HG02870 (cell line): ENCODE data around the gene KRT4.
"Not testable (repeated sequence)": the region's sequence is repeated elsewhere in the genome, so short reads cannot be mapped to it uniquely, and the experiment has no call there.

Experiments
- ATAC-seq: cut with Tn5 transposase; IDR thresholded peaks from one replicate; pipeline ENCODE4 v1.9.1; 2021; ENCODE audit warnings: mild to moderate bottlenecking, moderate library complexity; ENCODE audit not compliant: unreplicated experiment

KRT4 gene

DNA sequence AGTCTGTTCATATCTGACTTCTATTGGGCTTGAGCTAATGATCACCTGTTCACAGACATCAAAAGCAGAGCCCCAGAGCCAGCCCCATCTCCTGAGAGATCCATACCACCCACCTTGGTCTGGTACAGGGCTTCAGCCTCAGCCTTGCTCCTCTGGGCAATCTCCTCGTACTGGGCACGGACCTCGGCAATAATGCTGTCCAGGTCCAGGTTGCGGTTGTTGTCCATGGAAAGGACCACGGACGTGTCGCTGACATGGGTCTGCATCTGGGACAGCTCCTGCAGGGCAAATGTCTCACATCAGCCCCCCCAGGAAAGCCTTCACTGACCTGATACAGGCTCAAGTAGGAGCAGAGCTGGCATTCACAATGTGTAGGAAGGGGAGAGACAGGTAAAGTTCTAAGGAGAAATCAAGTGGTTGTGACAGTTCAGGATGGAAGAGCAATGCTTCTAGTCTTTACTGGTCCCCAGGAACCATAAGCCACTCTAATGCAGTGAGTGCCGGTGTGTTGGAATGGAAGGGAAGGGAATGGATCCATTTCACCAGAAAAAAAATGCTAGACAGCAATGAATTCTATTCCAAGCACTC lies 5.2 kb downstream of the KRT4 start:
- ATAC-seq: no peak

DNA sequence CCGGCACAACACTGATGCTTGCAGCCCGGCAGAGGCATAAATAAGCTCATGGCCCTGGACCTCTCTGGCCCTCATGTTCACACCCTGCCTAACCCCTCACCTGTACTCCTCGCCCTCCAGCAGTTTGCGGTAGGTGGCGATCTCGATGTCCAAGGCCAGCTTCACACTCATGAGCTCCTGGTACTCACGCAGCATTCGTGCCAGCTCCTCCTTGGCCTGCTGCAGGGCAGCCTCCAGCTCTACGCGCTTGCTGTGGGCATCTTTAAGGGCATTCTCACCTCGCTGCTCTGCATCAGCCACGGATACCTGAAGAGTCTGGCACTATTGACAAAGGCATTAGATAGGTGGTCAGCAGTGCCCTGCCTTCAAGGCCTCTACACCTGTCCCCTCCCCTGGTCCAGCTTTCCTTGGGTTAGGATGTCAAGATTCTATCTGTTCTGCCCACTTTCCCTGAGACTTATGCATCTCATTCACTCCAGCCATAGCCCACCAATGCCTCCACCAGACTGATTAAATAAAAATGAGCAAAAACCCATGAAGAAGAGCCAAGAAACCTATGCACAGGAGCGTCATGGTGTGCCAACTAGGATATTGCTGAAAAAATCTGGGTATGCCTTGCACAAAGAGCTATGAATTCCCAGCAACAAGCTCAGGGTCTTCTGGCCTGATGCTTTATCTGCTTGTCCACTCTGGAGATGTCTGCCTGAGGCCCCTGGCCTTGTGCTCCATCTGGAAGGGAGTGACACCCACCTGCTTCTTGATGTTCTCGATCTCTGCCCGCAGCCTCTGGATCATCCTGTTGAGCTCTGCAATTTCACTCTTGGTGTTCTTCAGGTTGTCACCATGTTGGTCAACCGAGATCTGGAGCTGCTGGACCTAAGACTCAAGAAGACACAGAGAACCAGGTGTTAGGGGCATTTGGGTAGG lies 6.1 kb downstream of the KRT4 start:
- no peak for ATAC-seq

DNA sequence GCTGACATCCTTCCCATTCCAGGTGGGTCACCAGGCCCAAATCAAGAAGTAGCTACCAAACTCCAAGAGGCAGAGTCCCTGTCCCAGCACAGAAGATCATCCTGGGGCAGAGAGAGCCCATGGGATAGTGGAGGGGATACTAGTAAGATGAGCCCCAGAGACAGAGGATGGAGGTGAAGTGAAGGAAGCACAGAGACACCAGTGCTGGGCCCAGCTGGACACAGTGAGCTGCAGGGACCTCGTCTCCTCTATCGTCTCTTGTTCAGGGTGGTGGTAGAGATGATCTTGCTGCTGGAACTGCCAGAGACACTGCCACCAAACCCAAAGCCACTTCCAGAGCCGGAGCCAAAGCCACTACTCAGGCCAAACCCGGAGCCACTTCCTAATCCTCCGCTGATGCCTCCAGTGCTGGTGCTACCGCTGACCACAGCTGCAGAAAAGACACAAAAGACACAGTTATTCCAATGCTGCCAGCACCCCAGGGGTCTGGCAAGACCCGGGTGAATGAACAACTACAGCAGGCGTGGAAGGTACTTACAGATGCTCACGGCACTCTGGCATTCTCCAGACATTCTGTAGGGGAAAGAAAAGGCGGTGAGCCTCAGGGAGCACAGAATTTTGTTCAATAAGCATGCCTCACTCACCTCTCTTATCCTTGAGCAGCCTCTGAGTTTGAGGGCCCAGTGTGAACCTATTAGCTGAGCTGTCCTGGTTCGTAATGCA lies 6.9 kb downstream of the KRT4 start:
- ATAC-seq: no peak

DNA sequence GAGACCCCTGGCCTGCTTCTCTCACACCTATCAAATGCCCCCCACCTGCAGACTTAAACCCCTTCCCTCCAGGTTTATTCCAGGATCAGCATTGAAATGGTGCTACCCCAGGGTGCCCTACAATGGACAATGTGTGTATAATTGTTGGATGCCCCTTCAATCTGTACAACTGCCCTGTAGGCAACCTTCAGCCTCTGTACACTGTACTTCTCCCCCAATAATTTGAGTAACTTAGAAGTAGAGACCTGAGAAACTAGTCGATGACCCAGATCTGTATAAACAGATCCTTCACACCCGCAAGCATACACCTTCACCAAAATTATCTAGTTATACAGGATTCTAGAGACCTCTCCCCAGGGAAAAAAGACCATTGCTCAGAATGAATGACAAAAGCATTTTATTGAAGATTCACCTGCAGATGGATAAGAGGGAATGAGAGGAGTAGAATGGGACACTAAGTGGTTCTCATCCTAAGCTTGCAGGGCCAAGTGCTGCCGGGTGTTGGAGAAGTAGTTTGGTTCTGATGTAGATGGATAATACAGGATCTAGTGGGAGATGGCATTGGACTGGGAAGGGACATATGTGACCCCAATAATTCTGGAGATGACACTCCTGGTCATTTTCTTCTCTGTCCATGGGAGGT lies 7.6 kb downstream of the KRT4 start:
- ATAC-seq: no peak

DNA sequence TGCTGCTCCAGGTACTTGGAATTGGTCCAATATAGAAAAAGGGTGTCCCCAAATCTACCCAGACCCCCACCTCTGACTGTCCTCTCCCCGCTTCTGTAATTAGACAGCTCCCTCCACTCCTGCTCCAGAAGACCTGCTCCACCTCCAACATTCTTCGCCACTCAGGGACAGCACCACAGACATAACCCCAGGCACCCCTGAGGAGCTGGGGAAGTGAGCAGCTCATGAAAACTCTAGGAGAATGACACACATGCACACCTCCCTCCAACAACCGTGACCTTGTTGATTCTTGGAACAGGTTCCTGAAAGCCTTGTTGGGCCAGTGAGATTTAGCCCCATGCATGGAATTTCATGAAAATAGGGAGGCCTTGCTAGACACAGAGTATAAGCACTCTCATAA lies 8.2 kb downstream of the KRT4 start:
- no peak for ATAC-seq

DNA sequence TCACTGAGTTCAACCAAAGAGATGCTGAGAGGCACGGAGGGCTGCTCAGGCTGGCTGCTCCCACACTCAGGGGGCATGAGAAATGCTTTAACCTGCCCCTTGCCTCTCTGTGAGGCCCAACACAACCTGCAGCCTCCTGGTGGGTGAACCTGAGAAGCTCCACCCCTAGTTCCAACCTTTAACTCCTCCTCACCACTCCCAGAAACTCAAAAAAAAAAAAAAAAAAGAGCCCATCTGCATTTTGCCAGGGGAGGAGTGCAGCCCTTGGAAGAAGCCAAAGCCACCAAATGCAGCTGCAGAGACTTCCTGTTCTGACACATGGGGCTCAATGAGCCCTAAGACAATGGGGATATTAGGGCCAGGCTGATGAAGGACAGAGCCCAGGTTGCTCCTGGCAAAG lies 8.9 kb downstream of the KRT4 start:
- ATAC-seq: no peak

DNA sequence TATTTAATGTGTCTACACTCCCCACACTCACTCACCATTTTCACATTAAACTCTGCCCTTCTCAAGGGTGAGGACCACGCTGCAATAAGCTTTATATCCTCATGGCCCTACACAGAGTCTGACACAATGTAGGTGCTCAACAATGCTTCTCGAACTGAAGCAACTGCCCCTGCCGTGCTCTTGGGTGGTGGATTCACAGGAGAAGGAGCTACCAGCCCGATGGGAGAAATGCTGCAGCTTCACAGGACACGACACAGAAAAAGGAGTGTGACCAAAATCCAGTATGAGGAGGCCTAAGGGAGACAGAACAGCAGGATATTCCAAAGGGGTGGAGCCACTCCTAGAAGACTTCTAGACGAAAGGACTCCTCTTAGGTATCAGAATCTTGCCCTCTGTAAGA lies 11.5 kb downstream of the KRT4 start:
- no peak for ATAC-seq

DNA sequence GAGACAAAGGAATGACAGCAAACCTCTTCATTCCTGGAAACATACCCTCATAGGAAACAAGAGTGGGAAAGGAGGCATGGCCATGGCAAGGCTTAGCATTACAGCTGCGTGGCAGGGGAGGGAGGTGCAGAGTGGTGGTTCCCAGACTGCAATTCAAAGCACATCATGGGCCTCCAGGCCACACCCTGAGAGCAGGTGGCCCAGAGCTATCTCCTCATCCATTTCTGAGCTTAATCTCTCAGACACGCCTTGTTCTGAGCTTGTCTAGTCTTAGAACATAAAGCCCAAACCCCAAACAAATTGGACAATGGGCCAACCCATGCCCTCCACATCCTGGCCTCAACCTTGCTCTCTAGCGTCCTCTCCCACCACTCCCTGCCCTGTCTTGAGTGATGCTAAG lies 12.1 kb downstream of the KRT4 start:
- ATAC-seq: no peak

DNA sequence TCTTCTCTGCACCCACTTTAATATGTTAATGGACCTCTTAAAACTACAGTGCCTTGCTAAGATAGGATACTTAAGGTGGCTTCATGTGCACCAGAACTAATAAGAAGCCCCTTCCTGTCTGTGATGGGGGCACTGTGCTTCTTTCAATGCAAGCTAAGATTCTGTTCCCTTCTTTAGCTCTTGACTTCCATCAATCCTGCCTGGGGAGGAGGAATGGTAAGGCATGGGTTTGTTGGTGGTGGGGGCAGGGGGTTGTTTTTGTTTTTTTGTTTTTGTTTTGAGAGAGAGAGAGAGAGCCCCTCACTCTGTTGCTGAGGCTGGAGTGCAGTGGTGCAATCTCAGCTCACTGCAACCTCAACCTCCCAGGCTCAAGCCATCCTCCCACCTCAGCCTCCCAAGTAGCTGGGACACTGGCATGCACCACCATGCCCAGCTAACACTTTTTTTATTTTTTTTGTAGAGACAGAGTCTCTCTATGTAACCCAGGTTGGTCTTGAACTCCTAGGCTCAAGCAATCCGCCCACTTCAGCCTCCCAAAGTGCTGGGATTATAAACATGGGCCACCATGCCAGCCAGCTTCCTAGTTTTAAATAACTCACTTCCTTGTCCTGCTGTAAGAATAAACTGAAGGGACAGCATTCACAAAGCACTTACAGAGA lies 13.5 kb downstream of the KRT4 start:
- ATAC-seq: no peak

DNA sequence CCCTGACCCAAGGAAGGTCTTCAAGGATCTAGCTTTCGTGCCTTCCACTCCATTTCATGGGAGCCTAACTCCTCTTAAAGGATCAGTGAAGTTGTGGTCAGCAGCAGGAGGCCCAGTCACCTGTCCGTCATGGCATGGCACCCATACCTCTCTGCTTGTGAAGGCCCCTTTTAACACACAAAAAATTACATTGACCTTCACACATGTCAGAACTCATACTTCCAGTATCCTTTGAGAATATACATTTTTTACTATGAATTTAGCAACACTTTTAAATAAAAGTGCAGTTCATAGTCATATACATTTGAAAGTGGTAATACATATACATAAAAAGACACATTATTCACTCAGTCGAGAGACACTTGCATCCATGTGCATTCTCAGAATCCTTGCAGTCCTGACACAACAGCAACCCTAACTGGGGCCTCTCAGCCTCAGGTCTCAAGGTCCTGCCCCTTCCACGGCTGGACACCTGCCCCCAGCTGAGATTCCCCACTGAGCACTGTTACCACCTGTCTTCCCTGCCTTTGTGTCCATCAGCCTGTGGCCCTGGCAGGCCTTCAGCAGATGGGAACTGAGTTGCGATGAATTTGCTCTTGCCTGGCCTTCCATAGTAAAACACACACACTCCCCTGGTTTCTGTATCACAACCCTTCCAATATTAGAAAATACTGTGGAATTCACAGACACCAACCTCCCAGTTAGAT lies 14.3 kb downstream of the KRT4 start:
- ATAC-seq: no peak

DNA sequence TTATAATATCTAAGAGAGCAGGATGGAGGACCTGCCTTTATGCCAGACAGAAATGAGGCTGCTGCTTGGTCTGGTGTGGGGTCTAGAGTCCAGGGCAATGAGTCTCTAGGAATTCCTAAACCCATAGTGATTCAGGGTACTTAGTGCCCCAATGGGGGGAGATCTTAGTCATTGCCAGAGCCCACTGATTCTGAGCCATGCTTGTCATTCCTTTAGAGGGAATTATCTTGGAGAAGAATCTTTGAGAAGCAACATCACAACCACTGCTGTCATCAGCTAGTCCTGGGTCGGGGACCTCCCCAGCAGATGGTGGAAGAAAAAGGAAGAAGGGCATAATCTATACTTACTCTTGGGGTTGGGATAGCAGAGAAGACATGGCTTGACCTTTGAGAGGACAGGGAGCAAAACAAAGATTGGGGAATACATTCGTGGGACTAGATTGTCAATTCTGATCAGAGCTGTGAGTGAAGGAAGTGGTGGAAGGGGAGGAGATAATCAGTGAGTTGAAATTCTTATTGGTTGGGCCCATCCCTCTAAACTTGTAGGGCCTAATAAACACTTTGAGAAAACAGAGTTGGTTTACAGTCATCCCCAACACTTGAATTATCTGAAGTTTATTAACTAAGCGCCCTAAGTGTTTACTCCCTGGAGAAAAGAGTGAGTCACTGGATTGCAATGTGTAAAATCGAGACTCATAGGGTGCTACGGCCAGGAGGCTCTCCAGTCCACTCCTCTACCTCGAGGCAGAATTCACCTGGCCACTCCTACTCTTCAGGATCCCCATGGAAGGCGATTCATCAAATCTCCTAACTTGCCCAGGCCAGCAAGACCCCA lies 15.0 kb downstream of the KRT4 start:
- ATAC-seq: no peak

DNA sequence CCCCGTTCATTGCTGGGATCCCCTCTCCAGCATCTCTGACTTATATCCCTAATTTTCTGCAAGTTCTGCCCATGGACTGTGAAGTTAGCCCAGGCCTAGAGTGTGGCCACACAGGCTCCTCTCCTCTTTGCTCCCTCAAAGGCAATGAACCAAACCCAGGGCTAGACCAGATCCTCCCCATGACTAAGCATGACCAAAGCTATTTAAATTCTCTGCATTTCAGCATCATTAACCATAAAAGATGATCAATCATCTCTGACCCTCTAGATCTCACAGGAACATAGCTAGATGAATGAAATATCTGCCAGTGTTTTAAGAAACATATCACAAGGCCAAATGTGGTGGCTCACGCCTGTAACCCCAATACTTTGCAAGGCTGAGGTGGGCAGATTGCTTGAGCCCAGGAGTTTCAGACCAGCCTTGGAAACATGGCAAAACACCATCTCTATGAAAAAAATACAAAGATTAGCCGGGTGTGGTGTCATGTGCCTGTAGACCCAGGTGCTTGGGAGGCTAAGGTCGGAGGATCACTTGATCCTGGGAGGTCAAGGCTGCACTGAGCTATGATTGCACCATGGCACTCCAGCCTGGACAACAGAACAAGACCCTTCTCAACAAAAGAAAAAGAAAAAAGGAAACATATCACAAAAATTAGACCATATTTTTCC lies 15.8 kb downstream of the KRT4 start:
- ATAC-seq: no peak

DNA sequence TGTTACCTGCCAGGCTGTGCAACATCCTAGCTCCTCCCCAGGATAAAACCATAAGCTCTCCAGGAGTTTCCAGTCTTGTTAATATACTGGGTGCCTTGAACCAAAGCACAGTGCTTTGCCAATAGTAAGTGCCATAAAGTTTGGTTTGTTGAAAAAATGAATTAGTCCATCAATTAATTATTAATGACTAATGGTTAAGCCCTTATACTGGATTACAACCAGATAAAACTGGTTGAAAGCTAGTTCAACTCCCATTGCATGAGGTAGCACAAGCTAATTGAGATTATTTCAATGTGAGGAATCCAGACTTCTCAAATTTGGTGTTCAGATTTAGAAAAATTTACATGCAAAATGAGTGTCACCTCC lies 16.4 kb downstream of the KRT4 start:
- ATAC-seq: no peak

DNA sequence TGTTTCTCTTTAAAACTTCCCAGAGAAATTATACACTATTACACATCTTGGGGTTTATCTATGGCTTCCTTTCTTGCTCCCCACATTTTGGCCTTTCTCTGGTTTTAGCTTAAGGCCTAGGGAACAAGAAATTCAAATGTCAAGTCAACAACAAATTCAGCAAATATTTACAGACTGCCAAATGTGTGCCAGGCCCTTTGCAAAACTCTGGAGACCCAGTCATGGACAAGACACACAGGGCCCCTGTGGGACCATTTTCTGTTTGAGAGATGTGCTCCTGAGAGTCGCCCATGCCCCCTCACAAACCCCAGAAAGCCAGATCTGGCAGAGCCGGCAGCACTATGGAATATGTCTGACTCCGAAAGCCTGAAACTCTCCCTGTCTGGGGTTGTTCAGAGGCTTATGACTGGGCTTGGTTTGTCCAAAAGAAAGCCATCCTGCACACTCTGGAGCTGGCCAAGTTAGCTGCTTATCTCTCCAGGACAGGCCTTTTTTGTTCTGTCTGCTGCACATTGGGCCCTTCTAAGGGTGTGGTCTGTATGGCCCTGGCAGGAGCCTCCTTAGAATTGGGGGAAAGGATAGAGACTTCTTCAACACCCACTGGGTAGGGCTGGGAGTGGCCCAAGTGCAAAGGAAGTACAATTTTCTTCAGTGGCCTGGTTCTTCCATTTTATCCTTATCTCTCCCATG lies 16.9 kb downstream of the KRT4 start:
- no peak for ATAC-seq

DNA sequence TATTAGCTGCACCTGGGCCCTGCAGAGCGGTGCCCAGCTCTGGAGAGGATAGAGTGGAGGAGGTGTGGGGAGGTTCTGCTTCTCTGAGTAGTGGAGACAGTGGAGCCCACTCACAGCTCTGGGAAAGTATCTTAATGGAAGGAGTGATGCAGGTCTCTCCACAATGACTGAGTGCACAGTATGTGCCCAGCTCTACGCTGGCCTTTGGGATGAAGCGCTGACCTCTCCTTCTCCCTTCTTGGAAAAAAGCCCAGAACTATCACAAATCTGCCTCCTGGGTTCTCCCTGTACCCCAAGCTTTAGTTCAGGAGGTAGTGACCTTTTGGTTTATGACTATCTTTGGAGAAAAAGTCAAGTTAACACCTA lies 17.5 kb downstream of the KRT4 start:
- no peak for ATAC-seq

DNA sequence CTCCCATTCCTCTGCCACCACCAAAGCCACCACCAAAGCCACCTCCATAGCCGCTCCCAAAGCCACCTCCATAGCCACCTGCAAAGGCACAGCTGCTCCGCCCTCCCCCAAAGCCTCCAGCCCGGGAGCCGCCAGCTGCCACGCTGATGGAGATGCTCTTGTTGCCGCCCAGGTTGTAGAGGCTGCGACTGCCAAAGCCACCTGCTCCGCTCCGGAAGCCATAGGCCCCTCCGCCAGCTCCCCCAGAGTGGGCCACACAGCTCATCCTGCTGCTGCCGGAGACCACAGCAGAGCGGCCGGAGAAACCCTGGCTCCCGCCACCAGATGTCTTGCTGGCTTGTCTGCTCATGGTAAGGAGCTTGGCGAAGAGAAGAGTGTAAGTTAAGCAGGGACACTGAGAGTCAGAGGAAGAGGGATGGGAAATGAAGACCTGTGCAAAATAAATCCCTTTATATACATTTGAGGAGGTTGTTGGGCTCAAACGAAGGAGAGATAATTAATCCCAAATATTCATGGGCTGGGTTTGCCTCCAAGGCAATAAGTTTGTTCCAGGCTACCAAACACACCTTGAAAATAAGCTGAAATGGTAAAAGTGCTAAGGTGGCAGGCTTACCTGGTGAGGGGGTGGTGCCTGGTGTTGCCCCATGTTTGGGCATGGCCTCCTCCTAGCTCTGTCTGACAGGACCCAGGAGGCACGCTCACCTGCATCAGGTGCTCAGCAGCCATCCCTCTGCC lies 18.1 kb downstream of the KRT4 start, which contains the start of gene KRT3:
TSS of gene KRT3 (minus strand) at position 424 of the 735 bp plus-strand sequence. CDS start at position 349, 75 bp downstream.
- no peak for ATAC-seq

DNA sequence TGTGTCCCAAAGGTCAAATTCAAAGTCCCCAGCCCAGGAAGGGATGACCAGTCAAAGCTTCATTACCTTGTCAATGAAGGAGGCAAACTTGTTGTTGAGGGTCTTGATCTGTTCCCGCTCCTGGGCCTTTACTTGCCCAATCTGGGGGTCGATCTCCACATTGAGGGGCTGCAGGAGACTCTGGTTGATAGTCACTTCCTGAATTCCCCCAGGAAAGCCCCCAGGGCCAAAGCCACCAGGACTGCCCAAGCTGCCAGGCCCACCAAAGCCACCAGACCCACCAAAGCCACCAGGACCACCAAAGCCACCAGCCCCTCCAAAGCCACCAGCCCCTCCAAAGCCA lies 18.6 kb downstream of the KRT4 start:
- ATAC-seq: not testable (repeated sequence)
